SW480 (cell line): Measurements from ENCODE around the gene SPDYE3.
"Not testable (repeated sequence)": the region's sequence is repeated elsewhere in the genome, so short reads cannot be mapped to it uniquely, and the experiment has no call there.

Source experiments
- DNase-seq: peaks from one replicate; pipeline ENCODE4 v3.0.0-alpha.2; 2016; ENCODE audit warnings: low spot score

SPDYE3 gene

GRCh38 chr7:100352984-100353684, 45.6 kb downstream of the SPDYE3 start:
- no peak for DNase-seq

GRCh38 chr7:100353685-100354330, 46.3 kb downstream of the SPDYE3 start:
- no peak for DNase-seq

DNA sequence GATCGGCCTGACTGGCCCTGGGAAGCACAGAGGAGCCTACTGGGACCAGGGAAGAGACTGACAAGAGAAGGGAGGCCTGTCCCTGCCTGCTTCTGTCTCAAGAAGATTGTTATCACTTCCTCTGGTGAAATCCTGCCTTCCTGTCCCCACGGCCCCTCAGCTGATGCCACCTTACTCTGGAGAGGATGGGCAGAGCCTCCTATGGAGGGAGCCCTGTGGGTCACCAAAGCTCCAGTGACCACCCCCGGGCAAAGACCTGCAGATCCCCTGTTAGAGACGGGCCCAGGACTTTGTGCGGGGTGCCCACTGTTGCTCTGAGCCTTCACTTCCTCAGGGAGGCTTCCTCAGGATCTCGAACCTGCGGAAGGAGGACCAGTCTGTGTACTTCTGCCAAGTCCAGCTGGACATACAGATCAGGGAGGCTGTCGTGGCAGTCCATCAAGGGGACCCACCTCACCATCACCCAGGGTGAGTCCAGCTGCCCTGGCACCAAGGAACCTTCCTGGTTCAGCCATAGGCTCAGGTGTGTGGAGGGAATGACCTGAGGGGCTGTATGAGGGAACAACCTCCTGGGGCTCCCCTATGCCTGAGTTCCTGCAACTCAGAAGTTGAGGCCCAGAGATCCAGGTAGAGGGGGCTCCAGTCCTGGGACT, 49.0 kb downstream of the SPDYE3 start:
- no peak for DNase-seq

DNA sequence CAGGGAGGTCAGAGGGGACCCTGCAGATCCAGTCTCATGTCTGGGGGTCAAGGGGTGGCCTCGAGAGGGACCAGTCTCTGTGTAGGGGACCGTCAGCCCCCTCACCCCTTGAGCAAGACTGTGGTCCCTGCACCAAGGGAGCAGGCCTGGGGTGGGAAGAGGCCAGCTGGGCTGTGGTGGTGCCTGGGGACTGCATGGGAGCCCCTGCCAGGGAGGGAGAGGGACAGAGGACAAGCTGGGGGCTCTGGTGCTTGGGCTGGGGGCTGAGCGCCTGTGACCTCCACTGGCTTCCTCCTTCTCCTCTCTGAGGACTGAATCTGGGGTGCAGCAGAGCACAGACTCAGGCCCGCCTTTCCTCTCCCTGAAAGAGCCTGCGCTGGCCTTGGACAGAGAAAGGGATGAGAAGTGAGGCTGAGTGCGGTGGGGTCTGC, 49.6 kb downstream of the SPDYE3 start:
- DNase-seq: no peak

- DNase-seq: no peak
Observed at GRCh38 chr7:100358027-100358856, 50.7 kb downstream of the SPDYE3 start, which contains the start of gene PILRB. PILRB (plus strand) TSS chr7:100358117; CDS start chr7:100358303, 186 bp downstream.

- DNase-seq: no peak
Observed at GRCh38 chr7:100358857-100359212, 51.3 kb downstream of the SPDYE3 start.

DNA sequence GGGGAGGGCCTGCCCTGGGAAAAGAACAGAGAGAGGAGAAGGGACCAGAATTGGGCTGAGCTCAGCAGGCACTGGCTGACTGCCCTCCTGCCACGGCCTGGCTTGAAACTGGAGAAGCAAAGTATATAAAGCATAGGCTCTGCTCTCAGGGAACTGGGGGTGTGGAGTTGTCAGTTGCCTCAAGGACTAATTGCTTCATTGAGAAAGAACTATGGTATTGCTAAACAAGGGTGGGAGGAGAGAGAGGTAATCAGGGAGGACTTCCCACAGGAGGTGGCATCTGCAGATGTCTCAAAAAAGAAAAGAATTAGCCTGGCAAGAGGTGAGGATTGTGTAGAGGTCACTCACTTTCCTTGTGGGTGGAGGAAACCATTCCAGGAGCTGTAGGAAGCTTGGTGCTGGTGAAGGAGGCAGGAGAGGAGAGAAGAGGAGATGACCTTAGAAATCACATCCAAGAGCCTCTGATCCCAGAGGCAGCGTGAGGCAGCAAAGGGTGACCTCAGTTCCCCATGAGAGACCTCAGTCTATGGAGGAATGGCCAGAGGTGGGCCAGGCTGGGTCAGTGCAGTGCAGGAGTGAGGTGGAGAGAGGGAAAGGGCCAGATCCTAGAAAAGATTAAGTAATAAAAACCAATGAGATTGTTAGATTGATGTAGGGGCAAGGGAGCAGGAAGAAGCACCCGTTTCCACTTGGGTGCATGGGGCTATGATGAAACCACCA, 52.8 kb downstream of the SPDYE3 start:
- no peak for DNase-seq

GRCh38 chr7:100363098-100363497, 55.6 kb downstream of the SPDYE3 start:
- DNase-seq: no peak

DNA sequence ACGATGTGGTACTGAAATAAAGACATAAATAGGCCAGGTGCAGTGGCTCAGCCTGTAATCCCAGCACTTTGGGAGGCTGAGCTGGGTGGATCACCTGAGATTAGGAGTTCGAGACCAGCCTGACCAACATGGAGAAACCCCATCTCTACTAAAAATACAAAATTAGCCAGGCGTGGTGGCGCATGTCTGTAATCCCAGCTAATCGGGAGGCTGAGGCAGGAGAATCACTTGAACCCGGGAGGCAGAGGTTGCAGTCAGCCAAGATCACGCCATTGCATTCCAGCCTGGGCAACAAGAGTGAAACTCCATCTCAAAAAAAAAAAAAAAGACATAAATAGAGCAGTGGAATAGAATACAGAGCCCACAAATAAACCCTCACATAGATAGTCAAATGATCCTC, 56.3 kb downstream of the SPDYE3 start:
- not testable (repeated sequence) for DNase-seq

GRCh38 chr7:100364480-100364879, 57.0 kb downstream of the SPDYE3 start:
- DNase-seq: no peak

DNA sequence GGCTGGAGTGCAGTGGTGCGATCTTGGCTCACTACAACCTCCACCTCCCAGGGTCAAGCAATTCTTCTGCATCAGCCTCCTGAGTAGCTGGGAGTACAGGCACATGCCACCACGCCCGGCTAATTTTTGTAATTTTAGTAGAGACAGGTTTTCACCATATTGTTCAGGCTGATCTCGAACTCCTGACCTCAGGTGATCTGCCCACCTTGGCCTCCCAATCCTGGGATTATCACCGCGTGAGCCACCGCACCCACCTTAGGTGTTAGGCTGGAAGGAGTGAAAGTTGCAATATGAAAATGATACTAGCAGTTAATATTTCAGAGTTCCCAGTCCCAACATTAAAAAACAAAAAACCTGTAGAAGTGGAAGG, 58.5 kb downstream of the SPDYE3 start:
- DNase-seq: not testable (repeated sequence)

DNA sequence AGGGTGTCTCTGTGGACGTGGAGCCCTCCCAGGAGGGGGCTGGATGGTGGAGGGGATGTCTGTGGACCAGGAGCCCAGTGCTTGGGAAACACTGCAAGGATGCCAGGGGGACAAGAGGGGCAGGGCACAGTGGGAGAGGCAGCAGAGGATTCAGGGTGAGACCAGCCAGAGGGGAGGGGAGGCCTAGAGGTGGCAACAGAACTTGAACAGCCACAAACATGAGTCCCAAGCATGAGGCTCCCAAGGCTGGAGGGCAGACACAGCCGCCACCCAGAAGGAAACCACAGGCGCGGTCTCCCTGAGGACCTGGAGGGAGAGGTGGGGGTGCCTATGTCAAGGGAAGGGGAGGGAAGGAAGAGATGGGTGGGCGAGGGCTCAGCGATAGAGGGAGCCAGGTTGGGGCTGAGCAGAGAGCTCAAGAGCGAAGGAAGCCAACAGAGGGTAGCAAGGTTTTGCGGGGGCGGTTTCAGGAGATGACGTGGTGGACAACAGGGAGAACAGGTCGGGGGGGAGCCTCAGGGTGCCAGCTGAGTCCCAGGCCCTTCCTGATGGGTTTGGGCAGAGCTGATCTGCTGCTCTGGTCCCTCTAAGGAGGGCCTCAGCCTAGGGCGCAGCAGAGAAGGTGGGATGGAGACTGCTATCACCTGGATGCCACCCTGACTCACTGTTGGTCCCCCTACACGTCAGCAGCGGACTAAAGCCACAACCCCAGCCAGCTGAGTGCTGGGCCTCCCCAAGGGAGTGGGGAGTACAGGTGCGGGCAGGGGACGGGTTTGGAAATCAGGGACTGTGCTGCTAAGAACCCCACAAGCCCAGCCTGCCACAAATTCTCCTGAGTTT, 59.1 kb downstream of the SPDYE3 start:
- no peak for DNase-seq

DNA sequence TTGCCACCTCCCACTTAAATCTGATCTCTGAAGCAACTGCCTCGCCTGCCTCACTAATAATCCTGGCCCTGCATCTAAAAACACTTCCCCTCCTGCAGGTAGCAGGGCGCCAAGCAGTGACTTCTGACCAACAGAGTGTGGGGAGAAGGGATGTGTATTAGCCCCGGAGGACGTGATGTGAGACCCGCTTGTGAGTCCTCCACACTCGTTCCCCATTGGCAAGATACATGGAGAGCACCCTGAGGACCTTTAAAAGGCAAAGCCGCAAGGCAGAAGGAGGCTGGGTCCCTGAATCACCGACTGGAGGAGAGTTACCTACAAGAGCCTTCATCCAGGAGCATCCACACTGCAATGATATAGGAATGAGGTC, 59.7 kb downstream of the SPDYE3 start:
- no peak for DNase-seq

- DNase-seq: no peak
Observed at GRCh38 chr7:100367676-100368613, 60.4 kb downstream of the SPDYE3 start.

- DNase-seq: no peak
Observed at GRCh38 chr7:100369105-100369504, 61.6 kb downstream of the SPDYE3 start.

DNA sequence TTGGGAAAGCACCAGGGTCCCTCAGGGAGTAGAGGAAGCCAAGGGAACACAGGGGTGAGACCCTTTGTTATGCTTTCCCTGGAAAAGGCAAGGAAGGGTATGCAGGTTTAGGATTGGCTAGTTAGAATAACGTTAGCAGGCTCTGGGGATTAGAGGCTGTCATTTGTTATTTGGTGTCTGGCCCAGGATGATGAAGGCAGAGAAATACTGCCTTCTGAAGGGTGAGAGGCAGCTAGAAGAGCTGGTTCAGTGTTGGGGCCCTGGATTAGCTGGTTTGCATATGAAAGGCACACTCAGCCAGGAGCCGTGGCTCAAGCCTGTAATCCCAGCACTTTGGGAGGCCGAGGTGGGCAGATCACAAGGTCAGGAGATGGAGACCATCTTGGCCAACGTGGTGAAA, 62.8 kb downstream of the SPDYE3 start:
- DNase-seq: no peak

DNA sequence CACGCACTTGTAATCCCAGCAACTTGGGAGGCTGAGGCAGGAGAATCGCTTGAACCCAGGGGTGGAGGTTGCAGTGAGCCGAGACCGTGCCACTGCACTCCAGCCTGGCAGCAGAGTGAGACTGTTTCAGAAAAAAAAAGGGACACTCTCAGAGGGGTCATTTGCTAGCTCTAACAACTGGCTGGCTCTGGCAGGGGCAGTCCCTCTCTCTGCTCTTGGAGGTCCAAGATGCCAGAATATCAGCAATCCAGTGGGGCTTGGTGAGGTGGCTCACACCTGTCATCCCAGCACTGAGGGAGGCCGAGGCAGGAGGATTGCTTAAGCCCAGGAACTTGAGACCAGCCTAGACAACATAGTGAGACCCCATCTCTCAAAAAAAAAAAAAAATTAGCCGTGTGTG, 63.2 kb downstream of the SPDYE3 start:
- DNase-seq: no peak

DNA sequence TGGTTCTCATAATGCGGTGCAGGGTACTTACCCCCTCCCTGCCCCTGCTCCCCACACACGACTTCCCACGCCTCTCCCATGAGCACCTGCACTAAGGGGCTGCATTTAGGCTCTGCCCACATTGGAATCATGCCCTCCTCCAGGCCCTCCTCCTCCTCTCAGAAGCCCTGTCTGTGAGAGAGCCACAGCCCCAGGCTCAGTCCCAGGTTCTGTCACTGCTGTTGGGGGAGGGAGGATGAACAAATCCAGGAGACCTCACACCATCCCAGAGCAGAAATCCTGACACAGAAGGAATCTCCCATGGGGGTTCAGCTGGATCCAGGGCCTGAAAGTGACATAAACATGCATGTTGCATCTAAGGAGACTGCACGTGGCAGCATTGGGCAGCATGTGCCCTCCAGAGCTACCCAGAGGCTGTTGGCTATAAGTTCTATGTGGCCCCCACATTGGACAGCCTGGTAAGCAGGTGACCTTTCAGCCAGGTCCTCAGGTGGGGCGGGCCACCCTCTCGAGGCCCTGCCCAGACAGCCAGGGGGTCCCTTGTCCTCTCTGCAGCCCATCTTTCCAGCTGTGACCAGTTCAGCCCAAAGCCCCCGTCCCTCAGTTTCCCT, 64.2 kb downstream of the SPDYE3 start:
- DNase-seq: no peak
